Measurements from ENCODE around the gene RS1.

DNA sequence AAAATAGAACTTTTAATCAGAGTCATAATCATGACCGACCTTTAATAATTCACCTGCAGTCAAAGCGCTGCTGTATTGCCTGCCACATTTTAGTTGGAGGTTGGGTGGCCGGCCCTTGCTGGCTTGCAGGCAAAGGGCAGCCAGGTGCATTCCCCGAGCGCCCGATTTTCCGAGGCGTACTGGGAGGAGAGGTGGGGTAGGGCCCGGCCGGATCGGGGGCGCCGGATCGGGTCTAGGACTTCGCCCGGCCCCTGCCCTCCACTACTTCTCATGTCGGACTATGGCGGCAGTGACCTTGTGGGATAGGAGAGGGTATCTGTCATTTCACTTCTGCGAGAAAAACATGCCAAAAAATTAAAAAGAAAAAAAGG is 2.5 kb upstream of the RS1 start:
- no peak for TF ChIP-seq EZH2 (IDR thresholded peaks at IDR 0.05; ENCODE audit: low read length)
- TF ChIP-seq, protein P1, sequence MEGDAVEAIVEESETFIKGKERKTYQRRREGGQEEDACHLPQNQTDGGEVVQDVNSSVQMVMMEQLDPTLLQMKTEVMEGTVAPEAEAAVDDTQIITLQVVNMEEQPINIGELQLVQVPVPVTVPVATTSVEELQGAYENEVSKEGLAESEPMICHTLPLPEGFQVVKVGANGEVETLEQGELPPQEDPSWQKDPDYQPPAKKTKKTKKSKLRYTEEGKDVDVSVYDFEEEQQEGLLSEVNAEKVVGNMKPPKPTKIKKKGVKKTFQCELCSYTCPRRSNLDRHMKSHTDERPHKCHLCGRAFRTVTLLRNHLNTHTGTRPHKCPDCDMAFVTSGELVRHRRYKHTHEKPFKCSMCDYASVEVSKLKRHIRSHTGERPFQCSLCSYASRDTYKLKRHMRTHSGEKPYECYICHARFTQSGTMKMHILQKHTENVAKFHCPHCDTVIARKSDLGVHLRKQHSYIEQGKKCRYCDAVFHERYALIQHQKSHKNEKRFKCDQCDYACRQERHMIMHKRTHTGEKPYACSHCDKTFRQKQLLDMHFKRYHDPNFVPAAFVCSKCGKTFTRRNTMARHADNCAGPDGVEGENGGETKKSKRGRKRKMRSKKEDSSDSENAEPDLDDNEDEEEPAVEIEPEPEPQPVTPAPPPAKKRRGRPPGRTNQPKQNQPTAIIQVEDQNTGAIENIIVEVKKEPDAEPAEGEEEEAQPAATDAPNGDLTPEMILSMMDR (optimal IDR thresholded peaks at IDR 0.05 in 1 of 3, IDR thresholded peaks at IDR 0.05 in 1 of 3, conservative IDR thresholded peaks at IDR 0.05 in 1 of 3; ENCODE audit: extremely low read depth in 1 of 3, insufficient read depth in 2 of 3, low read length in 3 of 3), result no peak
